ENCODE data around the gene SNAPC4. TPM values are rescaled to one million over a fixed set of nuclear protein-coding genes. Genes with fewer than 3 reads are reported as not detected.

SNAPC4 gene
- total and polyA plus RNA-seq, 9 of the 15 experiments (the other 6 are each of a cell fraction or from before 2014, with no cell fraction given), result 0.21 to 21.8 (median 8.8) TPM

- no peak overlapping the region for H3K4me2 ChIP-seq (ENCODE audit: insufficient read depth, low read length)
- intact Hi-C loops (cut with micrococcal nuclease), result no loop called here
- FAIRE-seq (no peak), DNase-seq (ENCODE audit: extremely low read depth in 1 of 4, low spot score in 3 of 4) (no peak), ATAC-seq (no peak)
- in situ Hi-C loops (cut with MboI), result no loop called here
- H3K9me3 ChIP-seq (replicated peaks; ENCODE audit: control insufficient read depth, insufficient read depth, low read depth, low read length), result no peaks in the 10 kb centered on the region
- WGBS (ENCODE audit: insufficient coverage, low coverage, missing lambda C conversion rate), result 94% methylated on average over 13 of the region's 13 CpGs
- TF ChIP-seq ZFP91 (CRISPR knock-in tag; IDR thresholded peaks at IDR 0.05) (no peak), RBFOX2 (IDR thresholded peaks at IDR 0.05; ENCODE audit: low read depth, low read length) (peak; percentile 11; the same call in 1 of the 2 replicates)
- H3K79me2 ChIP-seq (ENCODE audit: control insufficient read depth, insufficient read depth, low read length), result peaks cover 24% of the 10 kb centered on the region
- BruUV-seq (replicated peaks), result no TSS peak
- peak overlapping the region in 1 of 2 experiments; percentile 57; a peak in 1 of 4 replicates for H3K9ac ChIP-seq (ENCODE audit: insufficient read depth in 1 of 2, low read depth in 2 of 2, low read length in 2 of 2)
- peaks cover 7 to 37% of the 10 kb centered on the region in 2 experiments; a peak in 4 of 5 replicates for H3K4me1 ChIP-seq (replicated peaks in 1 of 2; ENCODE audit: control insufficient read depth in 2 of 2, insufficient read depth in 2 of 2, low read length in 2 of 2)
- no peaks in the 10 kb centered on the region for H3K27me3 ChIP-seq (ENCODE audit: control insufficient read depth in 2 of 2, insufficient read depth in 2 of 2, low read length in 2 of 2)
- H4K20me1 ChIP-seq (replicated peaks; ENCODE audit: control insufficient read depth, insufficient read depth, low read length), result no peaks in the 10 kb centered on the region; the same call in 1 of the 2 replicates
- H3K4me3 ChIP-seq, result no peak overlapping the region
- no peaks in the 10 kb centered on the region for H3K9me1 ChIP-seq (ENCODE audit: control insufficient read depth, insufficient read depth, low read length)
- ChIA-PET POLR2A (interaction anchor here (0.6 kb wide), 2 partner anchors 11 to 714 kb away, joined by 3 read pairs; no protein-coding TSS in a partner anchor), CTCF (ENCODE audit: low intra/inter-chr PET ratio) (no interaction called here)
- H3K36me3 ChIP-seq (ENCODE audit: control insufficient read depth, insufficient read depth, low read length), result peaks cover 83% of the 10 kb centered on the region
- H3K27ac ChIP-seq (ENCODE audit: extremely low read depth, low read depth, low read length), result no peak overlapping the region
- no peak overlapping the region for H2AFZ ChIP-seq (ENCODE audit: low read depth, low read length)
Observed at GRCh38 chr9:136395020-136395340, 5.0 kb downstream of the SNAPC4 start.
